ENCODE data around the gene MKRN2. TPM values are rescaled to one million over a fixed set of nuclear protein-coding genes. Genes with fewer than 3 reads are reported as not detected.
A peak's percentile ranks its signal among the peaks of the same experiment; 100 is the strongest.

MKRN2 gene
- total RNA-seq, 4 donors from 2014 or later = 35.5 to 49.4 (median 45.3) TPM

GRCh38 chr3:12584083-12584482 lies 27.2 kb downstream of the MKRN2 start:
- H3K4me3 ChIP-seq = no peak overlapping the region
- DNase-seq (ENCODE audit: low spot score in 2 of 2) = no peak
- H3K9me3 ChIP-seq = no peaks in the 10 kb centered on the region
- 84 to 93% methylated on average over 2 of the region's 2 CpGs for WGBS, 2 donors
- H3K27ac ChIP-seq = peak overlapping the region in 2 of 4 donors; percentile 39 to 84
- no peak for TF ChIP-seq POLR2A (IDR thresholded peaks at IDR 0.05)
- no peak for TF ChIP-seq CTCF (IDR thresholded peaks at IDR 0.05)
- no peak for TF ChIP-seq EP300 (IDR thresholded peaks at IDR 0.05)
- peaks cover 2 to 98% (median 20%) of the 10 kb centered on the region in 3 donors for H3K36me3 ChIP-seq
- H3K27me3 ChIP-seq = no peaks in the 10 kb centered on the region
- H3K4me1 ChIP-seq = peaks cover 0 to 17% (median 0%) of the 10 kb centered on the region in 4 donors

GRCh38 chr3:12585181-12585580 lies 28.3 kb downstream of the MKRN2 start:
- Histone ChIP-seq H3K36me3 (peaks cover 2 to 98% (median 20%) of the 10 kb centered on the region in 3 donors), H3K4me3 (no peak overlapping the region), H3K27me3 (no peaks in the 10 kb centered on the region), H3K4me1 (peaks cover 0 to 17% (median 0%) of the 10 kb centered on the region in 4 donors), H3K9me3 (no peaks in the 10 kb centered on the region), H3K27ac (peak overlapping the region in 3 of 4 donors; percentile 30 to 84 (median 39))
- WGBS, 2 donors = 60 to 68% methylated on average over 3 of the region's 3 CpGs
- TF ChIP-seq EP300 (IDR thresholded peaks at IDR 0.05) = no peak
- no peak for TF ChIP-seq POLR2A (IDR thresholded peaks at IDR 0.05)
- no peak for TF ChIP-seq CTCF (IDR thresholded peaks at IDR 0.05)
- DNase-seq (ENCODE audit: low spot score in 2 of 2) = no peak

GRCh38 chr3:12585970-12586369 lies 29.1 kb downstream of the MKRN2 start:
- H3K27ac ChIP-seq = peak overlapping the region in 3 of 4 donors; percentile 7 to 39 (median 32)
- no peak for DNase-seq (ENCODE audit: low spot score in 2 of 2)

GRCh38 chr3:12586403-12586802 lies 29.5 kb downstream of the MKRN2 start:
- H3K4me3 ChIP-seq = no peak overlapping the region
- peaks cover 0 to 17% (median 0%) of the 10 kb centered on the region in 4 donors for H3K4me1 ChIP-seq
- no peaks in the 10 kb centered on the region for H3K27me3 ChIP-seq
- peaks cover 4 to 98% (median 23%) of the 10 kb centered on the region in 3 donors for H3K36me3 ChIP-seq
- DNase-seq (ENCODE audit: low spot score in 2 of 2) = no peak
- H3K9me3 ChIP-seq = no peaks in the 10 kb centered on the region
- 83 to 88% methylated on average over 3 of the region's 3 CpGs for WGBS, 2 donors
- H3K27ac ChIP-seq = peak overlapping the region in 2 of 4 donors; percentile 7 to 32
- TF ChIP-seq POLR2A (IDR thresholded peaks at IDR 0.05) (no peak), CTCF (IDR thresholded peaks at IDR 0.05) (no peak), EP300 (IDR thresholded peaks at IDR 0.05) (no peak)

More at GRCh38 chr3:12585970-12586369, 29.1 kb downstream of the MKRN2 start:
- Histone ChIP-seq H3K4me3 (no peak overlapping the region), H3K9me3 (no peaks in the 10 kb centered on the region), H3K27me3 (no peaks in the 10 kb centered on the region), H3K36me3 (peaks cover 2 to 98% (median 24%) of the 10 kb centered on the region in 3 donors), H3K4me1 (peaks cover 0 to 17% (median 0%) of the 10 kb centered on the region in 4 donors)
- TF ChIP-seq CTCF (IDR thresholded peaks at IDR 0.05) (no peak), EP300 (IDR thresholded peaks at IDR 0.05) (no peak), POLR2A (IDR thresholded peaks at IDR 0.05) (no peak)
- 42 to 50% methylated on average over 5 of the region's 5 CpGs for WGBS, 2 donors

GRCh38 chr3:12588039-12589009 lies 31.4 kb downstream of the MKRN2 start:
- Histone ChIP-seq H3K27ac (no peak overlapping the region), H3K9me3 (no peaks in the 10 kb centered on the region), H3K4me3 (no peak overlapping the region), H3K36me3 (peaks cover 3 to 98% (median 15%) of the 10 kb centered on the region in 3 donors), H3K27me3 (no peaks in the 10 kb centered on the region), H3K4me1 (peaks cover 0 to 17% (median 0%) of the 10 kb centered on the region in 4 donors)
- 83 to 88% methylated on average over 7 of the region's 7 CpGs for WGBS, 2 donors
- DNase-seq (ENCODE audit: low spot score in 2 of 2) = no peak
- TF ChIP-seq CTCF (IDR thresholded peaks at IDR 0.05) (no peak), EP300 (IDR thresholded peaks at IDR 0.05) (no peak), POLR2A (IDR thresholded peaks at IDR 0.05) (no peak)

Data from tibial nerve (tissue), 4 donors.